A549 (cell line): ENCODE results near the gene OSGIN1.

Source experiments
- CHD2 ChIP-seq: fragments of 150-350 bp; IDR thresholded peaks from 2 replicates; pipeline ENCODE4 v1.6.1; 2014; ENCODE audit warnings: low read length; ENCODE audit not compliant: partially characterized antibody
- CTCF ChIP-seq: fragments of >200 bp; sonication (Bioruptor Twin); formaldehyde crosslinking; IDR thresholded peaks from 3 replicates; pipeline ENCODE4 v1.5.1; 2016
- MYC ChIP-seq: IDR thresholded peaks from 2 replicates; pipeline ENCODE4 v1.6.1; 2012; ENCODE audit warnings: mild to moderate bottlenecking, inconsistent platforms, low read length, improper control_type of control experiment, borderline replicate concordance
- NR3C1 ChIP-seq: fragments of >200 bp; sonication (Bioruptor Twin); formaldehyde crosslinking; IDR thresholded peaks from 3 replicates; pipeline ENCODE4 v1.6.1; 2017

DNA sequence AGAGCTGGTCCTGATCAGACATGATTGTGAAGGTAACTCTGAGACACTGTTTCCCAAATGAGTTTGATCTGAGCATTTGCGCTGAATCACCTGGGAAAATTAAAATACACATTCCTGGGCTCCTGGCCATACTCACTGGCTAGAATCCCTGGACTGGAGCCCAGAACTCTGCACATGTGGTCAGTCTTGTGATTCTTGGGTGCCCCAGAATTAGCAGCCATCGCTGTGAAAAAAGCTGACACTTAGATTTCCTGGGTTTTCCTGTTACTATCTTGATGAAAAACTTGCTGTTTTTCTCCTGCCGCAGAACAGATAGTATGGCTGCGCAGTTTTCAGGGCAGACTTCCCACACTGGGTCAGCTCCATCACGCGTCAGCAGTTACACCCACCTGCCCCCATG lies 39.6 kb downstream of the OSGIN1 start:
- TF ChIP-seq CTCF (no peak), CHD2 (no peak), NR3C1 (no peak), MYC (no peak)
